ENCODE results near the gene TENM4.

Gene TENM4

GRCh38 chr11:78744202-78744601 is 696.6 kb downstream of the TENM4 start:
- Histone ChIP-seq H3K9me3 (ENCODE audit: control insufficient read depth in 1 of 2, low read length in 2 of 2) (no peaks in the 10 kb centered on the region), H3K9ac (ENCODE audit: low read depth in 1 of 2, low read length in 2 of 2) (no peak overlapping the region)

GRCh38 chr11:78742430-78742829 is 698.4 kb downstream of the TENM4 start:
- Histone ChIP-seq H3K9me3 (ENCODE audit: control insufficient read depth in 1 of 2, low read length in 2 of 2) (no peaks in the 10 kb centered on the region), H3K27me3 (ENCODE audit: control insufficient read depth in 1 of 2, insufficient read depth in 2 of 2, low read length in 2 of 2) (peaks cover 0 to 5% of the 10 kb centered on the region in 2 donors), H3K4me3 (ENCODE audit: low read depth in 1 of 2, low read length in 2 of 2) (no peak overlapping the region), H3K27ac (ENCODE audit: low read depth, low read length) (no peak overlapping the region), H3K4me1 (ENCODE audit: control insufficient read depth in 1 of 2, insufficient read depth in 2 of 2, low read length in 2 of 2) (peaks cover 10% of the 10 kb centered on the region in 2 donors), H3K9ac (ENCODE audit: low read depth in 1 of 2, low read length in 2 of 2) (no peak overlapping the region), H3K36me3 (ENCODE audit: control insufficient read depth in 1 of 2, insufficient read depth in 2 of 2, low read length in 2 of 2) (no peaks in the 10 kb centered on the region)

More at GRCh38 chr11:78744202-78744601, 696.6 kb downstream of the TENM4 start:
- Histone ChIP-seq H3K4me3 (ENCODE audit: low read depth in 1 of 2, low read length in 2 of 2) (no peak overlapping the region), H3K27me3 (ENCODE audit: control insufficient read depth in 1 of 2, insufficient read depth in 2 of 2, low read length in 2 of 2) (peaks cover 0 to 5% of the 10 kb centered on the region in 2 donors), H3K4me1 (ENCODE audit: control insufficient read depth in 1 of 2, insufficient read depth in 2 of 2, low read length in 2 of 2) (peaks cover 10% of the 10 kb centered on the region in 2 donors), H3K36me3 (ENCODE audit: control insufficient read depth in 1 of 2, insufficient read depth in 2 of 2, low read length in 2 of 2) (no peaks in the 10 kb centered on the region), H3K27ac (ENCODE audit: low read depth, low read length) (no peak overlapping the region)

DNA sequence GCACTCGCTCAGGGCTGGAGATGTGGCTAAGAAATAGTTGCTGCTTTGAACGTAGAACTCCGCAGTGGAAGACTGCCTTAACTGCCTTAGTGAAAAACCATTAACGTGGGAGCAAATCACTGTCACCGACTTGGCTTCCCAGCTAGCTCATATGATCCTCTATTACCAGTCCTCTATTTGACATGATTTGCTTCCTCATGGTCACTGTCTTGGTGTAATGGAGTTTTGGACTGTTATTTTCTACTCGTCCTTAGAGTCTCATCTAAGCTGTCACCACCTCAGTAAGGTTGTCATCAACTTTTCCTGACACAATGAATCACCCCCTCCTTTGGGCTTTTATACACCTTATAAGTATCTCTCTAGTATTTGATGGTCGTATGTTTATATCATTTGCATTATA is 699.1 kb downstream of the TENM4 start:
- H3K4me3 ChIP-seq (ENCODE audit: low read depth in 1 of 2, low read length in 2 of 2) = no peak overlapping the region
- peaks cover 10% of the 10 kb centered on the region in 2 donors for H3K4me1 ChIP-seq (ENCODE audit: control insufficient read depth in 1 of 2, insufficient read depth in 2 of 2, low read length in 2 of 2)
- no peak overlapping the region for H3K9ac ChIP-seq (ENCODE audit: low read depth in 1 of 2, low read length in 2 of 2)

DNA sequence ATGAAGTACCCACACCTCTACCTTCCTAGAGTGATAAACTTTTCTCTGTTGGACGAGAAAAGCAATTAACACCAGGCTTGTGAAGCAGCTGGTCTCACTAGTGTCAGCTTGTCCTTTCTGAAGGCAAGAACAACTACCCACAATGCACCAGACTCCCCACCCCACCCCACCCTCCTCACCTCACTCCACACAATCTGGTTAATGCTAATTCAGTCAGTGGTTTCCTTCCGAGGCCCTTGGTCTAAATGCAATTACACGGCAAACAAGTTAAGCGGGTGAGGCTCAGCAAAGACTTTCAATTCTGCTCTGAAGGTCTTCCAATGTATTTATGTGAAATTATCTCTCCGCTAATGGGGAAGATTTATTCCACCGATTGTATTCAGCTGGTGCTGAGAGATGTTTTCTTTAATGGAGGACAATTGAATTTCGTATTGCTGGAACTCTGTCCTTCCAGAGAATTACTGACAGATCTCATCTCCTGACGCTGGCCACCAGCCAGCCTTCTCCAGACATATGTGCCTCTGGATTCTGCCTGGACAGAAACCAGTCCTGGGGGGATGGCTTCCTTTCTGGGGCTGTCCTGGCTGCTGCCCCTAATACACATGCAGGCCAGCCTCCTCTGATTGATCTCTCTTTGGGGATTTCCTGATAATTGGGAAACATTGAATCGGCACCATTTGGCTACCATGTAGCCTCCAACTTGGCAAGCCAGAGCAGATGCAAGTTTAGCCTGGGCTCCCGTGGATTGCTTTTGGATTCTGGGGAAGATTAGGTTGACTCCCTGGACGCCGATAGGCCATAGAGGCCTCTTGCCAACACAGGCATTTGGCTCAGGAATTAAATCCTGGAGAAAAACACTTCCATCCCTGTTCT is 700.4 kb downstream of the TENM4 start:
- Histone ChIP-seq H3K27ac (ENCODE audit: low read depth, low read length) (no peak overlapping the region), H3K27me3 (ENCODE audit: control insufficient read depth in 1 of 2, insufficient read depth in 2 of 2, low read length in 2 of 2) (no peaks in the 10 kb centered on the region), H3K9me3 (ENCODE audit: control insufficient read depth in 1 of 2, low read length in 2 of 2) (no peaks in the 10 kb centered on the region), H3K36me3 (ENCODE audit: control insufficient read depth in 1 of 2, insufficient read depth in 2 of 2, low read length in 2 of 2) (no peaks in the 10 kb centered on the region), H3K4me1 (ENCODE audit: control insufficient read depth in 1 of 2, insufficient read depth in 2 of 2, low read length in 2 of 2) (peaks cover 10% of the 10 kb centered on the region in 2 donors), H3K4me3 (ENCODE audit: low read depth in 1 of 2, low read length in 2 of 2) (no peak overlapping the region), H3K9ac (ENCODE audit: low read depth in 1 of 2, low read length in 2 of 2) (no peak overlapping the region)

More for the DNA sequence above, 699.1 kb downstream of the TENM4 start:
- no peaks in the 10 kb centered on the region for H3K9me3 ChIP-seq (ENCODE audit: control insufficient read depth in 1 of 2, low read length in 2 of 2)
- H3K27ac ChIP-seq (ENCODE audit: low read depth, low read length) = no peak overlapping the region
- H3K36me3 ChIP-seq (ENCODE audit: control insufficient read depth in 1 of 2, insufficient read depth in 2 of 2, low read length in 2 of 2) = no peaks in the 10 kb centered on the region
- peaks cover 0 to 4% of the 10 kb centered on the region in 2 donors for H3K27me3 ChIP-seq (ENCODE audit: control insufficient read depth in 1 of 2, insufficient read depth in 2 of 2, low read length in 2 of 2)

- Histone ChIP-seq H3K4me3 (ENCODE audit: low read depth in 1 of 2, low read length in 2 of 2) (no peak overlapping the region), H3K27ac (ENCODE audit: low read depth, low read length) (no peak overlapping the region), H3K4me1 (ENCODE audit: control insufficient read depth in 1 of 2, insufficient read depth in 2 of 2, low read length in 2 of 2) (peaks cover 7 to 10% of the 10 kb centered on the region in 2 donors), H3K36me3 (ENCODE audit: control insufficient read depth in 1 of 2, insufficient read depth in 2 of 2, low read length in 2 of 2) (no peaks in the 10 kb centered on the region), H3K9ac (ENCODE audit: low read depth in 1 of 2, low read length in 2 of 2) (no peak overlapping the region), H3K9me3 (ENCODE audit: control insufficient read depth in 1 of 2, low read length in 2 of 2) (no peaks in the 10 kb centered on the region), H3K27me3 (ENCODE audit: control insufficient read depth in 1 of 2, insufficient read depth in 2 of 2, low read length in 2 of 2) (no peaks in the 10 kb centered on the region)
These were observed 702.9 kb downstream of the TENM4 start for GRCh38 chr11:78737891-78738290.

- Histone ChIP-seq H3K27ac (ENCODE audit: low read depth, low read length) (no peak overlapping the region), H3K9ac (ENCODE audit: low read depth in 1 of 2, low read length in 2 of 2) (no peak overlapping the region), H3K27me3 (ENCODE audit: control insufficient read depth in 1 of 2, insufficient read depth in 2 of 2, low read length in 2 of 2) (no peaks in the 10 kb centered on the region), H3K36me3 (ENCODE audit: control insufficient read depth in 1 of 2, insufficient read depth in 2 of 2, low read length in 2 of 2) (no peaks in the 10 kb centered on the region), H3K4me1 (ENCODE audit: control insufficient read depth in 1 of 2, insufficient read depth in 2 of 2, low read length in 2 of 2) (peaks cover 2 to 7% of the 10 kb centered on the region in 2 donors), H3K4me3 (ENCODE audit: low read depth in 1 of 2, low read length in 2 of 2) (no peak overlapping the region), H3K9me3 (ENCODE audit: control insufficient read depth in 1 of 2, low read length in 2 of 2) (no peaks in the 10 kb centered on the region)
These were observed 703.5 kb downstream of the TENM4 start for GRCh38 chr11:78737301-78737700.

GRCh38 chr11:78735711-78736110 is 705.1 kb downstream of the TENM4 start:
- Histone ChIP-seq H3K27me3 (ENCODE audit: control insufficient read depth in 1 of 2, insufficient read depth in 2 of 2, low read length in 2 of 2) (no peaks in the 10 kb centered on the region), H3K27ac (ENCODE audit: low read depth, low read length) (no peak overlapping the region), H3K9ac (ENCODE audit: low read depth in 1 of 2, low read length in 2 of 2) (no peak overlapping the region), H3K9me3 (ENCODE audit: control insufficient read depth in 1 of 2, low read length in 2 of 2) (no peaks in the 10 kb centered on the region), H3K4me3 (ENCODE audit: low read depth in 1 of 2, low read length in 2 of 2) (no peak overlapping the region), H3K4me1 (ENCODE audit: control insufficient read depth in 1 of 2, insufficient read depth in 2 of 2, low read length in 2 of 2) (peaks cover 0 to 5% of the 10 kb centered on the region in 2 donors), H3K36me3 (ENCODE audit: control insufficient read depth in 1 of 2, insufficient read depth in 2 of 2, low read length in 2 of 2) (no peaks in the 10 kb centered on the region)

GRCh38 chr11:78733031-78733430 is 707.8 kb downstream of the TENM4 start:
- no peaks in the 10 kb centered on the region for H3K9me3 ChIP-seq (ENCODE audit: control insufficient read depth in 1 of 2, low read length in 2 of 2)
- H3K9ac ChIP-seq (ENCODE audit: low read depth in 1 of 2, low read length in 2 of 2) = no peak overlapping the region
- H3K4me3 ChIP-seq (ENCODE audit: low read depth in 1 of 2, low read length in 2 of 2) = no peak overlapping the region
- no peaks in the 10 kb centered on the region for H3K4me1 ChIP-seq (ENCODE audit: control insufficient read depth in 1 of 2, insufficient read depth in 2 of 2, low read length in 2 of 2)
- no peaks in the 10 kb centered on the region for H3K27me3 ChIP-seq (ENCODE audit: control insufficient read depth in 1 of 2, insufficient read depth in 2 of 2, low read length in 2 of 2)
- no peak overlapping the region for H3K27ac ChIP-seq (ENCODE audit: low read depth, low read length)
- no peaks in the 10 kb centered on the region for H3K36me3 ChIP-seq (ENCODE audit: control insufficient read depth in 1 of 2, insufficient read depth in 2 of 2, low read length in 2 of 2)

- Histone ChIP-seq H3K9me3 (ENCODE audit: control insufficient read depth in 1 of 2, low read length in 2 of 2) (no peaks in the 10 kb centered on the region), H3K27me3 (ENCODE audit: control insufficient read depth in 1 of 2, insufficient read depth in 2 of 2, low read length in 2 of 2) (no peaks in the 10 kb centered on the region), H3K9ac (ENCODE audit: low read depth in 1 of 2, low read length in 2 of 2) (no peak overlapping the region), H3K4me3 (ENCODE audit: low read depth in 1 of 2, low read length in 2 of 2) (no peak overlapping the region), H3K36me3 (ENCODE audit: control insufficient read depth in 1 of 2, insufficient read depth in 2 of 2, low read length in 2 of 2) (no peaks in the 10 kb centered on the region), H3K4me1 (ENCODE audit: control insufficient read depth in 1 of 2, insufficient read depth in 2 of 2, low read length in 2 of 2) (no peaks in the 10 kb centered on the region), H3K27ac (ENCODE audit: low read depth, low read length) (no peak overlapping the region)
These were observed 708.6 kb downstream of the TENM4 start for GRCh38 chr11:78732246-78732645.

DNA sequence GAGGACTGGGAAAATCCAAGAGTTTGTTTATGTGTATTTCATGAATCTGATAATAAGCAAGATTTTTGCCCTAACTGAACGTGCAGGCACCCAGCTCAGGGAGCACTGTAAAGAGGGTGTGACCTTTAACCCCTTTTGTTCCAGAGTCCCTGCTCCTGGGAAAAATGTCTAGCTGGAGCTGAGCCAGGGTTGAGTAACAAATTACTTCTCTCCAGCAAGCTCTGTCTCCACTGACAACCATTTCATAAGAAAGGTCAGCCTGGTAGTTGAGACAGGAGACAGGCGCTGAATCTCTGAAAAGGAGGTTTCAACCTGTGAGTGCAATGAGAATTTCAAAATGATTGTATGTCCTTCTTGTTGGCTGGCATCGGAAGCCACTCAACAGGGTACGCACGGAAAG is 709.8 kb downstream of the TENM4 start:
- Histone ChIP-seq H3K36me3 (ENCODE audit: control insufficient read depth in 1 of 2, insufficient read depth in 2 of 2, low read length in 2 of 2) (no peaks in the 10 kb centered on the region), H3K4me3 (ENCODE audit: low read depth in 1 of 2, low read length in 2 of 2) (no peak overlapping the region), H3K9ac (ENCODE audit: low read depth in 1 of 2, low read length in 2 of 2) (no peak overlapping the region), H3K27ac (ENCODE audit: low read depth, low read length) (no peak overlapping the region), H3K9me3 (ENCODE audit: control insufficient read depth in 1 of 2, low read length in 2 of 2) (no peaks in the 10 kb centered on the region), H3K27me3 (ENCODE audit: control insufficient read depth in 1 of 2, insufficient read depth in 2 of 2, low read length in 2 of 2) (no peaks in the 10 kb centered on the region), H3K4me1 (ENCODE audit: control insufficient read depth in 1 of 2, insufficient read depth in 2 of 2, low read length in 2 of 2) (no peaks in the 10 kb centered on the region)

Measured in duodenal mucosa (tissue), 2 donors.